Psoas muscle (tissue), 8 donors: ENCODE results near the gene SPINT2. TPM values are rescaled to one million over a fixed set of nuclear protein-coding genes. Genes with fewer than 3 reads are reported as not detected.
A peak's percentile ranks its signal among the peaks of the same experiment; 100 is the strongest.
"Not testable (repeated sequence)": the region's sequence is repeated elsewhere in the genome, so short reads cannot be mapped to it uniquely, and the experiment has no call there.

ENCODE experiments used
- ATAC-seq, 4 donors: fragments of 200-7000 bp; cut with Tn5 transposase; one replicate each; pipeline ENCODE4 v1.9.1; 2020; ENCODE audit warnings: moderate library complexity in 3 of 4, mild to moderate bottlenecking in 2 of 4
- DNase-seq, 2 donors: peaks; one replicate each; pipeline ENCODE4 v3.0.0-alpha.2; 2020
- H3K27ac ChIP-seq: fragments of 200-600 bp; one replicate; pipeline ENCODE4 v1.8.0; 2022
- H3K27me3 ChIP-seq, 3 donors: fragments of 200-600 bp in 1 of 3; one replicate each; pipeline versions ENCODE4 v1.6.1 to v1.8.0; 2013 to 2022; ENCODE audit warnings: low read length in 2 of 3, mild to moderate bottlenecking in 2 of 3, moderate library complexity in 1 of 3; ENCODE audit not compliant: insufficient read depth in 3 of 3
- H3K36me3 ChIP-seq, 2 donors: fragments of 200-600 bp in 1 of 2; one replicate each; pipeline versions ENCODE4 v1.6.1 to v1.8.0; 2013 to 2022; ENCODE audit warnings: low read depth in 1 of 2, mild to moderate bottlenecking in 1 of 2, moderate library complexity in 1 of 2; ENCODE audit not compliant: insufficient read depth in 1 of 2
- H3K4me1 ChIP-seq: fragments of 200-600 bp; one replicate; pipeline ENCODE4 v1.8.0; 2022
- H3K4me3 ChIP-seq: fragments of 200-600 bp; one replicate; pipeline ENCODE4 v1.8.0; 2022; ENCODE audit warnings: mild to moderate bottlenecking
- H3K9me3 ChIP-seq: fragments of 200-600 bp; one replicate; pipeline ENCODE4 v1.8.0; 2022
- WGBS, 3 donors: extraction: QIAGEN DNeasy Blood & Tissue Kit; methylation state at CpG; one replicate each; pipeline versions ENCODE4 v1.1.6 to v1.1.7; 2013; 5-methylcytosine and 5-hydroxymethylcytosine counted together
- intact Hi-C, 2 donors: fragments of 100-400 bp; cut with DNase I; formaldehyde crosslinking; loops; one replicate each; pipeline versions ENCODE4 v1.11.0 to v1.14.2; 2022
- polyA plus RNA-seq, 3 donors: library from polyadenylated mRNA; stranded (reverse); fragments of 200-250 nt; gene quantifications; one replicate each; pipeline ENCODE4 v1.2.3, GENCODE V29; 2013
- total RNA-seq, 4 donors: library from RNA; stranded (reverse); fragmentation: NEBNext Ultra II Directional in 2 of 4; extraction: Animal tissue kit (Norgen Biotek cat#: 25700) in 2 of 4; gene quantifications; one replicate each; pipeline versions ENCODE4 v1.2.1 to v1.2.4, GENCODE V29; 2021 to 2023
- TF ChIP-seq, protein P1 (sequence below): fragments of 200-600 bp; IDR thresholded peaks from one replicate; pipeline ENCODE4 v1.8.0; 2022; ENCODE audit warnings: antibody characterized with exemption
- donor health status: healthy with polysubstance abuse.
- donor health status: DM: no; HTN: no; CAD: no; lungs with moderate emphysema.
- donor health status: Bipolar disorder and iron deficiency.
- donor health status: healthy.
- donor health status: DM: yes; HTN: yes; CAD: no.
- donor health status: DM: no; HTN: no; CAD: no.
- donor health status: DM: no; HTN: no; CAD: no.
- donor health status: DM: yes; HTN: yes; CAD: no.

SPINT2 gene
- total and polyA plus RNA-seq, 7 donors: 0.49 to 2.2 (median 0.97) TPM

DNA sequence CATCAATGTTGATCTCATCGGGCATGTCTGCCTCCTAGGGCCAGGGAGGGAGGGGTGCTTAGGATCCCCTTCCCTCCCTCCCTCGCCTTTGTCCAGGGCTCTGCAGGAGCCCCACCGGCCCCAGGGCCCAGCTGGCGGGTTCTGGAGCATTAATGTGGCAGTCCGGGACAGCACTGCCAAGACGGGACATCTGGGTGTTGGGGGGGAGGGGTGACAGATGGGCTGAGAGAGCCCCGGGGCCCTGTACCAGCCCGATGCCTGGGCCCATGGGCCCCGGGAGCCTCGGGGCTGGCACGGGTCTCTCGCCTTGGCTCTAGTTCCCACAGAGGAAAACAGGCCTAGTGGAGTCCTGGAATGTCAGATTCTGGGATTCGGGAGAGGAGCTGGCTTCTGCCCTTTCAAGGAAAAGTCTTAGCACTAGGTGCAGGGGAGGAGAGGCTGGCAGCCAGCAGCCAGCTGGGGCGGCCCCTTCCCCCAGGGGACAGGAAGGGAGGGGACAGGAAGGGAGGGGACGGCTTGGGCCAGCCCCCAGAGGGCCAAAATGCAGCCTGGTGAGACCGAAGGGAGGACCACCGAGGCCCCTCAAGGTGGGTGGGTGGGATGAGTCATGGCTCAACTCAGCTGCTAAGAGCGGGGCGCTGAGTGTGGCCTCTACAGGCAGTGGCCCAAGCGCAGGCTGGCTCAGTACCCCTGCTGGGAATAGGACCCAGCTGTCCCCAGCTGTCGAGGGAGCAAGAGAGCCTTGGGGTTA is 11.3 kb upstream of the SPINT2 start:
- H3K4me1 ChIP-seq: no peaks in the 10 kb centered on the region
- WGBS, 3 donors: 13 to 25% (median 15%) methylated on average over 19 to 21 of the region's 21 CpGs
- DNase-seq: peak in 1 of 2 donors; percentile 57

DNA sequence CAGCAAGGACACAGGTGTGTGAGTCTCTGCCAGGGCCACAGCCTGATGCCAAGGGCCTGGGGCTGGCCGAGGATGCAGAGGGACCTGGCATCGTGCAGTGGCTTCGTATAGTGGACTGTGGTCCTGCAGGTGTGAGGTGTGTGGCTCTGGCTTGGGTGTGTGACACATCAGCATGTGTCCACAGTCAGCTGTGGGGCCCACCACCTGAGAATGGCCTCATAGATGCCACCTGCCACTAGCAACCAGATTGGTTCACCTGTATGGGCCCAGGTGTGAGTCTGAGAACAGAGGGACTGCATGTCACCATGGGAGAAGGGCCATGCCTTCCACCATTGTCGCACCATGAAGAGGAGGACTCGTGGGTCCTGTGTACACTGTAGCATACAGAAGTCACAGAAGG is 10.6 kb upstream of the SPINT2 start:
- ATAC-seq: no peak
- Histone ChIP-seq H3K27ac (peak overlapping the region; percentile 74), H3K9me3 (no peaks in the 10 kb centered on the region), H3K36me3 (no peaks in the 10 kb centered on the region), H3K4me1 (no peaks in the 10 kb centered on the region), H3K27me3 (peaks cover 0 to 46% (median 6%) of the 10 kb centered on the region in 3 donors), H3K4me3 (peak overlapping the region; percentile 61)
- no peak for DNase-seq
- intact Hi-C loops: no loop called here
- TF ChIP-seq, protein P1, sequence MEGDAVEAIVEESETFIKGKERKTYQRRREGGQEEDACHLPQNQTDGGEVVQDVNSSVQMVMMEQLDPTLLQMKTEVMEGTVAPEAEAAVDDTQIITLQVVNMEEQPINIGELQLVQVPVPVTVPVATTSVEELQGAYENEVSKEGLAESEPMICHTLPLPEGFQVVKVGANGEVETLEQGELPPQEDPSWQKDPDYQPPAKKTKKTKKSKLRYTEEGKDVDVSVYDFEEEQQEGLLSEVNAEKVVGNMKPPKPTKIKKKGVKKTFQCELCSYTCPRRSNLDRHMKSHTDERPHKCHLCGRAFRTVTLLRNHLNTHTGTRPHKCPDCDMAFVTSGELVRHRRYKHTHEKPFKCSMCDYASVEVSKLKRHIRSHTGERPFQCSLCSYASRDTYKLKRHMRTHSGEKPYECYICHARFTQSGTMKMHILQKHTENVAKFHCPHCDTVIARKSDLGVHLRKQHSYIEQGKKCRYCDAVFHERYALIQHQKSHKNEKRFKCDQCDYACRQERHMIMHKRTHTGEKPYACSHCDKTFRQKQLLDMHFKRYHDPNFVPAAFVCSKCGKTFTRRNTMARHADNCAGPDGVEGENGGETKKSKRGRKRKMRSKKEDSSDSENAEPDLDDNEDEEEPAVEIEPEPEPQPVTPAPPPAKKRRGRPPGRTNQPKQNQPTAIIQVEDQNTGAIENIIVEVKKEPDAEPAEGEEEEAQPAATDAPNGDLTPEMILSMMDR: no peak
- 50 to 81% (median 57%) methylated on average over 5 of the region's 5 CpGs for WGBS, 3 donors

More for the DNA sequence above, 11.3 kb upstream of the SPINT2 start:
- peak in 2 of 4 donors; percentile 8 to 28 for ATAC-seq
- H3K9me3 ChIP-seq: no peaks in the 10 kb centered on the region
- H3K27me3 ChIP-seq: peaks cover 0 to 46% (median 6%) of the 10 kb centered on the region in 3 donors
- intact Hi-C loops: no loop called here
- H3K36me3 ChIP-seq: no peaks in the 10 kb centered on the region
- TF ChIP-seq, protein P1: no peak
- peak overlapping the region; percentile 74 for H3K27ac ChIP-seq
- H3K4me3 ChIP-seq: peak overlapping the region; percentile 61

DNA sequence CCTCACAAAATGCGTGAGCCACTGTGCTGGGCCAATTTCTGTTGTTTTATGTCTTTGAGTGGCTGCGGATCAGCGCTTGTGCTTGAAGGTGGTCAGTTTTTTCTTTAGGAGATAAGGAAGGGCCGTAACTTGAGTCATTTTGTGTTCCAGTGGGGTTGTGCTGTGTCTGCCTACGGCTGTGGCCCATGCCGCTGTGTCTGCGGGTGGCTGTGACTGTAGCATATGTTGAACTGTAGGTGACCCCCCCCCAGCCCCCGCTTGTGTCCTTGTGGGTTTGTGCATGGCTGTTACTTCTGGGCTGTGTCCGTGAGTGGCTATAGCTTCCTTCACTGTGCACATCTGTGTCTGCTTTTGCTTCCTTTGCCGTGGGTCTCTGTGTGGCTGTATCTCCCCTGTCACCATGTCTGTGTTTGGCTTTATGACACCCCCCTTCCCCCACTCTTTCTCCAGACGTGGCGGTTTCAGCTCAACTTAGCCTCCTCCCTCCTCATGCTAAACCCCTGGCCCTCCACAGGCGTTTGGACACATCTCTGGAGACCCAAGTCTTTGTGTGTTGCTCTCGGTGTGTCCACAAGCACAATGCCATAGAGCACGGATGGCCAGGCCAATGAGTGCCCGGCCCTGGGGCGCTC is 8.9 kb upstream of the SPINT2 start:
- DNase-seq: peak in 1 of 2 donors; percentile 53
- Histone ChIP-seq H3K27ac (peak overlapping the region; percentile 69), H3K9me3 (no peaks in the 10 kb centered on the region), H3K27me3 (peaks cover 0 to 46% (median 6%) of the 10 kb centered on the region in 3 donors), H3K4me1 (no peaks in the 10 kb centered on the region), H3K4me3 (peak overlapping the region; percentile 61), H3K36me3 (no peaks in the 10 kb centered on the region)
- TF ChIP-seq, protein P1: no peak
- WGBS, 3 donors: 47 to 54% (median 51%) methylated on average over 17 of the region's 17 CpGs
- intact Hi-C loops: no loop called here
- no peak for ATAC-seq

DNA sequence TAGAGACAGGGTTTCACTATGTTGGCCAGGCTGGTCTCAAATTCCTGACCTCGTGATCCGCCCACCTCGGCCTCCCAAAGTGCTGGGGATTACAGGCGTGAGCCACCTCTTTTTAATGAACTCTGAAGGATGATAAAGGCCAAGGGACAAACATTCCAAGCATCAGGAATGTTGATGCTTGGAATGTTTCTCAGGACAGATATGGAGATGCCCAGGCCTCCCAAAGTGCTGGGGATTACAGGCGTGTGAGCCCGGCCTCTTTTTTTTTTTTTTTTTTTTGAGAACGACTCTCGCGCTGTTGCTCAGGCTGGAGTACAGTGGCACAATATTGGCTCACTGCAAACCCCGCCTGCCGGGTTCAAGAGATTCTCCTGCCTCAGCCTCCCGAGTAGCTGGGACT is 2.4 kb upstream of the SPINT2 start:
- intact Hi-C loops: not testable (repeated sequence)
- 86 to 95% (median 92%) methylated on average over 12 of the region's 12 CpGs for WGBS, 3 donors

DNA sequence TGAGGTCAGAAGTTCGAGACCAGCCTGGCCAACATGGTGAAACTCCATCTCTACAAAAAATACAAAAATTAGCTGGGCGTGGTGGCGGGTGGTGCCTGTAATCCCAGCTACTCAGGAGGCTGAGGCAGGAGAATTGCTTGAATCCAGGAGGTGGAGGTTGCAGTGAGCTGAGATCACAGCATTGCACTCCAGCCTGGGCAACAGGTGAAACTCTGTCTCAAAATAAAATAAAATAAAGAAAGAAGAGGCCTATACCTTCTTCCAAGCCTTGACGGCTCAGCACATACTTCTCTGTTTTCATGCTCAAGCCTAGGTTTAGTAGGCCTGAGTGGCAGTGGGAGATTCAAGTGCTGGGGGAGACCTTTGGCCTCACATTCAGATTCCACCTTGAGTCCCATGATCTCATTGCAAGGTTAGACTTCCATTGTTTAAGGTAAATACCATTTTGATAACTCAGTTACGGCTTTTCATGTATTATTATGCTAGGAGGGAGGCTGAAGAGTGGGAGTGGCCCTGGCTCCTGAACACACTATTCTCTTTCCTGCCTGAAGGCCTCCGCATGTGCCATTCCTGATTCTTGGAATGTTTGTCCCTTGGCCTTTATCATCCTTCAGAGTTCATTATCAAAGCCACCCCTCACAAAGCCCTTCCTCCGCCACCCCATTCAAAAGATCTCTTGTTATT is 1.6 kb upstream of the SPINT2 start:
- H3K27ac ChIP-seq: no peak overlapping the region
- WGBS, 3 donors: 95 to 97% (median 97%) methylated on average over 7 of the region's 7 CpGs
- H3K4me1 ChIP-seq: peaks cover 8% of the 10 kb centered on the region
- H3K4me3 ChIP-seq: no peak overlapping the region
- DNase-seq (no peak), ATAC-seq (no peak)
- no peaks in the 10 kb centered on the region for H3K9me3 ChIP-seq
- no peaks in the 10 kb centered on the region for H3K36me3 ChIP-seq
- TF ChIP-seq, protein P1: no peak
- peaks cover 0 to 25% (median 7%) of the 10 kb centered on the region in 3 donors for H3K27me3 ChIP-seq
- intact Hi-C loops: no loop called here

More for the DNA sequence above, 2.4 kb upstream of the SPINT2 start:
- not testable (repeated sequence) for DNase-seq, H3K36me3 ChIP-seq, H3K4me3 ChIP-seq, H3K4me1 ChIP-seq, H3K27ac ChIP-seq, H3K9me3 ChIP-seq, ATAC-seq
- H3K27me3 ChIP-seq: peaks cover 0 to 33% (median 7%) of the 10 kb centered on the region in 3 donors
